Smooth muscle cell of the brain vasculature (primary cell): Measurements from ENCODE around the gene CCND1.
"Not testable (repeated sequence)": the region's sequence is repeated elsewhere in the genome, so short reads cannot be mapped to it uniquely, and the experiment has no call there.

Experiments used
- DNase-seq: peaks from one replicate; pipeline ENCODE4 v3.0.0-alpha.2; 2012; ENCODE audit warnings: low read depth, low spot score

CCND1 gene

GRCh38 chr11:69666261-69666660 is 25.3 kb downstream of the CCND1 start:
- no peak for DNase-seq

GRCh38 chr11:69666752-69667536 is 26.0 kb downstream of the CCND1 start:
- DNase-seq: no peak

DNA sequence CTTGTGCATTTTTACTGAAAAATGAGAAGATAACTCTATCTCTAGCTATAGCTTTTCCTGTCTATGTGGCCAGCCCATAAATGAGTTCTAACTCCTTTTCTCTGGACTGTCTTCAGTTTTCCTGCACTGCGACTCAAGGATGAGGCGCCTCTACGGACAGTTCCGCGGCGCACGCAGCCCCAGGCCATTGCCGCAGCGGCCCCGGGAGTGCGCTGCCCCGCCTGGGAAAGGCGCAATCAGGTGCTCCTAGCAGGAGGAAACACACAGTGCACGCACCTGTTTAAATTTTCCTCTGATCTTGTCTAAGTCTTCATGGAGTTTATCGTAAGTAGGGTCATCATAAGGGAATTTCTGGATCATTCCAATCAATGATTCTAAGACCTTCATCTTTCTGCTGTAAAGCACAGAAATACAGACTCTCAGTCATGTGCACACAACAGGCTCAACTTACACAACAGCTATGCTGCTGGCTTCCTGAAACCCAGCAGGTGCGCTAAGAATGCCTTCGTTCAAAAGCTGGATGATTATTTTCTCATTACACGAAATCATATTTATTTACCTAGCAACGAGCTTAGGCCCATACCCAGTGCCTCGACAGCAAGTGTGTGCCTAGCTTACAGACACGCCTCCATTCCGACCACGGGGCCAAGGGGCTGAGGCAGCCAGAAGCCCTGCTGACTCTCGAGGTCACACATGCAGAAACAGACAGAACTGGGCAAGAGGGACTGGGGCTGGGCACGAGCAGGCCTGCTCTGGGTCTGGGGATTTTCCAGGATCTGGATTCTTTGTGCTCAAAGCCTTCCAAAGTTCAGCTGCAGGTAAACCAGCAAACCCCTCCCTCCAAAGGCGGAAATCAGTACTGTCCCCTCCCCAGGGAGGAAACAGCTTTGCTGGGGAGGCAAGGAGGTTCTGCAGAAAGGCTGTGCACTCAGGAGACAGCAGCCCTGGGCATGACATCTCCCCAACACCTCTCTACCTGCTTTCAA is 27.0 kb downstream of the CCND1 start:
- no peak for DNase-seq

DNA sequence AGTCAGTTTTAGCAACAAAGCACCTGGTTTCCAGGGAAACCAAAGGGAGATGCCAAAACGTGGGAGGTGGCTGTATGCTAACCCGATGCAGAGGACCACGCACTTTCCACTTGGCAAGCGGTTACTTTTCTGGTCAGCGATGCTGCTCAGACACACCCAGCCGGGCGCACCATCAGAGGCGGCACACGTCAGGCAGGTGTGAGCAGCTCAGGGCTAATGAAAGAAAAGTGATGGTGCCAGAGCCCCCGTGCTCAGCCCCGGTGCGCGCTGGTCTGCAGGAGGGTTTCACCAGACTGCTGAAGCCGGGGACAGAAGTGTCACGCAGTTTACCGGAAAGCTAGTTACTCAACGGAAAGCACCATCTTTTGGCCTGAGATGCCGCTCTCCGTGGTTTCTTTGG is 28.5 kb downstream of the CCND1 start:
- DNase-seq: no peak

GRCh38 chr11:69670158-69670845 is 29.3 kb downstream of the CCND1 start:
- DNase-seq: peak; percentile 62

DNA sequence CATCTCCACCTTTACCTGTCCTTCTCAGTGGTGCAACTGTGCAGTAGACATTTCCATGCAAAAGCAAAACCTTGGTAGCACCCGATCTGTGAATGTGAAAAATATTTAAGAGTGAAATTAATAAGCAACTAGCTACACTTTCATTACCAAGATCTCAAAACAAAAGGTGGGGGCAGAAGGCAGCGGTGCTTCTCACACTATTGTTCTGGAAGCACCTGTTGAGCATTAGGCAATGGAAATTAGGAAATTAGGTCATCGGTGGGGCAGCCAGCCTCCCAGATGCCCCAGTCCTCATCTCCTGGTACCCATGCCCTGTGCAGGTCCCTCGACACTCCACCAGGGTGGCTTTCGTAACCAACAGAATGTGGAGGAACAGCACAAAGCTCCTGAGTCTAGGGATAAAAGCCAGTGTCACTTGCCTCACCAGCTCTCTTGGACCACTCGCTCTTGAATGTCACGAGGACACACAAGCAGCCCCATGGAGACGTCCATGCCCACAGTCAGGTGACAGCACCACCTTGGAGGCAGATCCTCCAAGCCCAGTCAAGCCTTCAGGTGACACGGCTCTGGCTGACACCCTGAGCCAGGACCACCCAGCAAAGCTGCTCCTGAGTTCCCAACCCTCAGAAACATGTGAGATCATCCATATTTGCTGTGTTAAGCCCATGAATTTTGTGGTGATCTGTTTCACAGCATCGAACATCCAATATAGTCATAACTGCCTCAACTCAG is 30.9 kb downstream of the CCND1 start:
- no peak for DNase-seq

DNA sequence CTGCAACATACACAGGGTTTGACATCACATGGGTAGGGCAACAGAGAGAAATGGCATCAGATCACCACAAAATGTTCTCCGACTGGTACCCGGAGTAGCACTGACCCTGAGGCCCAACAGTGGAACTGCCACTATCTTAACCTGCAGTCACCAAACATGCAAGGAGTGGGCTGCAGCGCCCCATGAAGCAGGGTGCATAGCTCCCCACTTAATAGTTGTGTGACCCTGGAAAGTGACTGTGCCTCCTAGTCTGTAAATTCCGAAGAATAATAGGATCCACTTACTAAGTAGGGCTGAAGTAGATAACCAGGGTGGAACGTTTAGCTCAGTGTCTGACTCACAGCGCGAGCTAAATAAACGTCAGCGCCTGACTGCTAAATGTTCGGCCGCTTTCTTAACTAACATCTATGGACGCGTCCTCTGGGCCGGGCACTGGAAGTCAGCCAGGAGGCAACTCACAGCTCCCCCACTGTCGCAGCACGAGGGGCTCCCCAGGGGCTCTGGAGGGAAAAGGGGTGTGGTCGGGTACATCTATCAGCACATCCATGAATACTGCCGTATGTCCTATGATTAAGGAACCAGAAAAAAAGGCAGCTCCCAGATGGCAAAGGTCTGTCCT is 33.4 kb downstream of the CCND1 start:
- DNase-seq: peak; percentile 21

GRCh38 chr11:69674886-69675714 is 34.1 kb downstream of the CCND1 start, which contains the start of gene LTO1:
Gene LTO1, minus strand, starts transcription at chr11:69675353. Its CDS starts 114 bp downstream, at chr11:69675239.
- DNase-seq: peak; percentile 94

DNA sequence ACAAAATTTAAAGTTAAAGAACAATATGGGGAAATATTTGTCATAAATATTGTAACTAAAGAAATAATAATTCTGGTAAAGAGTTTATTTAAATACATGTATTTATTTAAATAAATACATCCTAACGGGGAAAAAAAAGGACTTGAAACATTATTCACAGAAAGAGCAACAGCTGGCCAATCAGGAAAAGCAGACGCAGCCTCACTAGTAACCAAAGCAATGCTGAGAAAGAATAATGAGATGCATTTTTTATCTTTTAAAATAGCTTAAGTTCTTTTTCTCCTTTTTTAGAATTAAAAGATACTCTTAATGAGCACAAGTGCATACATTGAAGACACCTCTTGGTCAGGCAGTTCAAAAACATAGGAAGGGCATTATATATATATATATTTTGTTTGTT is 36.8 kb downstream of the CCND1 start:
- DNase-seq: no peak

GRCh38 chr11:69680688-69681087 is 39.7 kb downstream of the CCND1 start:
- no peak for DNase-seq

- DNase-seq: no peak
Measured at GRCh38 chr11:69682221-69682620, 41.3 kb downstream of the CCND1 start.

DNA sequence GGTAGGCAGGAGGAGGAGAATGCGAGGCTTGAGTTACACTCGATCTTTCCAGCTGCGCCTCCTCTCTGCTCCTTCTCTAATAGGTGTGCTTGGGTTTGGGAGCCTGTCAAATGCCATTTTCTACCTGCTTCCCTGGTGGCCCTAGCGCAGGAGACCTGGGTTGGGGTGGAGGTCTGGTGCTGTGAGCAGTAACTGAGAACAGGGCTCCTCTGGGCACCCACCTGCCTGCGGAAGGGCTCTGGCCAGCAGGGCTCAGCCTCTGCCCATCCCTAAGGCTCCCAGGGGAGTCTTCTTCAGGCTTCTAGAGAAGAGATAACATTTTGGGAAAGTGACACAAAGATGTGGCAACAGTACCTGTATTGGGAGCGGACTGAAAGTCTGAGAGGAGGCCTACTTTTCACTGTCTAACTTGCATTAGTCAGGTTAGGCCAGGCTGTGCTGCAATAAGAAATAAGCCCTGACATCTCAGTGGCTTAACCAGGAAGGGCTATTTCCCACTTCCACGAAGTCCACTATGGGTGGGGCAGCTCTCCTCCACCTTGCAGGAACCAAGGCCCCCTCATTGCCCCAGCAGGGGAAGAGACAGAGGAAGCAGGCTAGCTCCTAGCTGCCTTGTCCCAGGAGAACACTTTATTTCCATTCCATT is 41.8 kb downstream of the CCND1 start:
- DNase-seq: no peak

- no peak for DNase-seq
Measured at GRCh38 chr11:69683764-69684333, 42.9 kb downstream of the CCND1 start.

GRCh38 chr11:69684651-69685050 is 43.7 kb downstream of the CCND1 start:
- no peak for DNase-seq

DNA sequence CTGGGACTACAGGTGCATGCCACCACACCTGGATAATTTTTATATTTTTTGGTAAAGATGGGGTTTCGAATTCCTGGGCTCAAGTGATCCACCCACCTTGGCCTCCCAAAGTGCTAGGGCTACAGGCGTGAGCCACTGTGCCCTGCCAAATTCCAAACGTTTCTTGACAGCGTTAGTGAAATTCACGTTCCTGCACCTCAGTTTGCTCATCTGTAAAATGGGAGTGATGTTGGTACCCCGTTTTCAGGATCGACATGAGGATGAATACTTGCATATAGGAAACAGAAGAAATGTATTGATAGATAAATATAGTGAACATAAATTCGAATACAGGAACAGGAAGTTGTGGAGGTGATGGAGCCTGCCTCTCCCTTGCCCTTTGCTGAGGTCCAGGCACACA is 44.4 kb downstream of the CCND1 start:
- no peak for DNase-seq

GRCh38 chr11:69686452-69686851 is 45.5 kb downstream of the CCND1 start:
- no peak for DNase-seq

- DNase-seq: no peak
Measured at GRCh38 chr11:69686856-69687255, 45.9 kb downstream of the CCND1 start.

DNA sequence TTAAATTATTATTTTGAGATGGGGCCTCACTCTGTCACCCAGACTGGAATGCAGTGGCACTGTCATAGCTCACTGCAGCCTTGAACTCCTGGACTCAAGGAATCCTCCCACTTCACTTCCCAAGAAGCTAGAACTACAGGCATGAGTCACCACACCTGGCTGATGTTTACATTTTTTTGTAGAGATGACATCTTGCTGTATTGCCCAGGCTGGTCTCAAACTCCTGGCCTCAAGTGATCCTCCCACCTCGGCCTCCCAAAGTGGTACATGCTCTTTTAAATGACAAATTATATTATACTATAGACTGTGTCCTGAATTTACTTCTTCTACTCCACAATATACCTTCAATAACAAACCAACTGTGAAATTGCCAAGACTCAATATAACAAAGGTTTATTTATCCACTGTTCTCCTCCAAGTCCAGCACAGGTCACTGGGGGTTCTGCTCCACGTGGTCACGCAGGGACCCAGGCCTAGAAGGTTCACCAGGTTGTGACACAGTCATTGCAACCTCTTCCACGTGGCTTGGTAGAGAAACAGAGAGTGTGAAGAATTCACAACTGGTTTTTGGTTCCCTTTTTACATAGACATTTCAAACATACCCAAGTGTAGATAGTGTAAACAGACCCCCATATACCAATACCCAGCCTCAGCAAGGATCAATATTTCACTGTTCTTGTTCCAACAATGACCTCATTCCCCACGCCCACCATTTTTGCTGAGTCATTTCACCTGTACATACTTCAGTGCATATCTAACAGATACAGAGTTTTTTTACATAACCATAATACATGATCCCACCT is 47.2 kb downstream of the CCND1 start:
- not testable (repeated sequence) for DNase-seq
